HG03469 (cell line): ENCODE results near the gene GDF3.
"Not testable (repeated sequence)": the region's sequence is repeated elsewhere in the genome, so short reads cannot be mapped to it uniquely, and the experiment has no call there.

Experiments
- ATAC-seq: cut with Tn5 transposase; IDR thresholded peaks from one replicate; pipeline ENCODE4 v1.9.1; 2021; ENCODE audit warnings: mild to moderate bottlenecking, moderate library complexity, moderate number of reproducible peaks; ENCODE audit not compliant: unreplicated experiment

The GDF3 gene

DNA sequence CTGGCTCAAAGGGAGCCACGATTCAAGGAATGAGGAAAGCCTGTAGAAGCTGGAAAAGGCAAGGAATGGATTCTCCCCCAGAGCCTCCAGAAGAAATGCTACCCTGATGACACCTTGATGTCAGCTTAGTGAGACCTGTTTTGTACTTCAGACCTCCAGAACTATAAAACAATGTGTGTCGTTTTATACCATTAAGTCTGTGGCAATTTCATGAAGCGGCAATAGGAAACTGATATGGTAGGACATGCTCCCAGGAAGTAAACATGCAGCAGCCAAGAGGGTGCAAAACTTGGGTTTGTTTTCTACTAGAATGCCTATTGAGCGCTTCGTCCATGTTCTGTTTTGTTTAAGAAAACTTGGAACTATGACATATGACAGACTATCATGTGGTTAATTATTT is 27.4 kb downstream of the GDF3 start:
- ATAC-seq, result no peak

DNA sequence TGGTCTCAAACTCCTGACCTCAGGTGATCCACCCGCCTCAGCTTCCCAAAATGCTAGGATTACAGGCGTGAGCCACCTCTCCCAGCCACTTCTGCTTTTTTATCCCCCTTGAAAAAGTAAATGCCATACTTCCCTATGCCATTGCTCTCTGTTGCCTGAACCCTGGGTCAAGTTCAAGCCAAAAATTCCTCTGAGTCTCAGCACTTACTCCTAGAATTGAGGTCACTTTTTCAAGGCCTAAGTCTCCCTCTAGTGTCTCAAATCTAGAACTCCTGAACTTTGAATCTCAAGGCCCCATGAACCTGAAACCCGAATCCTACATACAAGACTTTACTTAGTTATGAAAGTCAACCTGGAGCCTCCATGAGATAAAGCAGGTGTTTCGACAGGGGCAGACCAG is 28.4 kb downstream of the GDF3 start:
- ATAC-seq, result no peak

DNA sequence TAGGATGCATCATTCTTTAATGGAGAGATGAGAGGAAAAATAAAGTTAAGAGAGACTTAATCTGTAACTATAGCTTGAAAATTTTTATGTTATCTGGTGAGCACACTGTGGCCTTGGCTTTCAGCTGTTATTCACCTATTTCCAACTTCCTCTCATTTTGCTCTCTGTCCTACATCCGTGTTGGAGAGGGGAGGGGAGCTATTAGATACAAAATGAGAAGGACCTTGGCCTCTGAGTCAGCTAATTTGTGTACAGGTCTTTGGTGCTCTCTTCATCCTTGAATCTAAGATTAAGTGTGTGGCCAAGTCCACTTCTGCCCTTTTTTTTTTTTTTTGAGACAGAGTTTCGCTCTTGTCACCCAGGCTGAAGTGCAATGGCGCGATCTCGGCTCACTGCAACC is 29.0 kb downstream of the GDF3 start:
- no peak for ATAC-seq

DNA sequence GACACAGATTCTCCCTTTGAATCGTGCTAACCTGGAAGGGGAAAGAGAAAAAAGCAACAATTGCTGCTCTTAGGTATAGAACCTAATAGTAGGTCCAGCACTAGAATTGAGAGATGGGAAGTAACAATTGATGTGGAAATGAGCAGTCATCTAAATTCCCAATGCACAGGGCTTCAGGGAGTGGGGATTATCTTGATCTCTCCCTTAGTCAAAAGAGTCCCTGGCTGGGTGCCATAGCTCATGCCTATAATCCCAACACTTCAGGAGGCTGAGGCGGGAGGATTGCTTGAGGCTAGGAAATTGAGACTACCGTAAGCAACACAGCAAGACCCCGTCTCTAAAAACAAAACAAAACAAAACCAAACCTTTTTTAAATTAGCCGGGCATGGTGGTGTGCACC is 33.8 kb downstream of the GDF3 start:
- ATAC-seq, result no peak

DNA sequence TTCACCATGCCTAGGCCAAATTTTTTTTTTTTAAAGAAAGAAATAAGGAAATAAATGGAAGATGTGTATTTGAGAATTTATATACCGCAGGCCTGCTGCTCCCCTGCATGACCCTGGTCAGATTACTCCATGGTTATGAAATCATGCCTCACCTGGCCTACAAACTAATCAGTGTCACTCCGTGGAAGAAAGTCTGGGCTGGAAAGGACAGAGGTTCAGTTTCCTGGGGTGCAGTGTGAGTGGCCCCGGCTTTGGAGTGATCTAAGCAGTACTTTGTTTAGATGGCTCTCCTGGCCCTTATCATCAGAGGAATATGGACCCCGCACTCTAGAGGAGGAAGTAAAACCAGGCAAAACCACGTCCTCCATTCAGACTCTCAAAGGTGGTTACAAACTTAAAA is 39.5 kb downstream of the GDF3 start:
- no peak for ATAC-seq

DNA sequence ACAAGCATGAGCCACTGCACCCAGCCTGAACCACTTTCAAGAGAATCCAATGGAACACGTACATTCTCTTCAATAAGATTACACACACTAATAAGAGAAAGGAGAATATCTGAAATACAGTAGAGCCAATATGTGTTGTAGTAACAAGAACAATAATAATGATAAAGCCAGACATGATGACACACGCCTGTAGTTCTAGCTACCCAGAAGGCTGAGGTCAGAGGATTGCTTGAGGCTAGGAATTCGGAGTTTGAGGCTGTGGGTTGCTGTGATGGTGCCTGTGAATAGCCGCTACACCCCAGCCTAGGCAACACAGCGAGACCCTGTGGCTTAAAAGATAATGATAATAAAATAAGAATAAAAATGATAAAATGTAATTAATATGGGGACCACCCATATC is 45.5 kb downstream of the GDF3 start:
- ATAC-seq, result no peak

DNA sequence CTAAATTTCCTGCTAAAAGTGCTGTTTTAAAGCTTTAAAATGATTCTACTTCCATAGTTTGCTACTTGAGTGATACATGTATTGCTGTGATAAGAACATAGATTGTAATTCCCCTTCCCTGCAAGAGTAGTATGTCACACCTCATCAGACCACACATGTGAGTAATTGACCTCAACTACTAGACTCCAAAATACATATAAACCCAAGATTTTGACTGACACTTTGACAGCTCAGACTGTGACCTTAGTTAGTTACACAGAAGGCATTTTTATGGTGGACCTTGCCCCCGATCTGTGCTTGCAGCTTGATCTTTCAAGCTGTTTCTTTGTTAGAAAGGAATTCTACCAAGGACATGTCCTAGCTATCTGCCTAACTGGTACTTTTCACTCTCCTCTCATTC is 48.5 kb downstream of the GDF3 start:
- no peak for ATAC-seq

DNA sequence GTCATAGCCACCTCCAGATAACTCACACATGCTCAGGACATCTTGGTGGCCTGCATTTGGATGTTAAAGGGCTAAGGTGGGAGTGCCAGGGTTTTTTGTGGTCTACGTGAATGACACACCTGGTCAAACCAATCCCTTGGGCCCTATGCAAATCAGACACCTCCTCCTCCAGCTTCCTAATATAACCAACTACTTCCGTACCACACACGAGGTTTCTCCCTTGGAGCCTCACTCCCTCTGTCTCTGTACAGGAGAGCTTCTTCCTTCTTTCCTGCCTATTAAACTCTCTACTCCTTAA is 49.4 kb downstream of the GDF3 start:
- ATAC-seq, result no peak

DNA sequence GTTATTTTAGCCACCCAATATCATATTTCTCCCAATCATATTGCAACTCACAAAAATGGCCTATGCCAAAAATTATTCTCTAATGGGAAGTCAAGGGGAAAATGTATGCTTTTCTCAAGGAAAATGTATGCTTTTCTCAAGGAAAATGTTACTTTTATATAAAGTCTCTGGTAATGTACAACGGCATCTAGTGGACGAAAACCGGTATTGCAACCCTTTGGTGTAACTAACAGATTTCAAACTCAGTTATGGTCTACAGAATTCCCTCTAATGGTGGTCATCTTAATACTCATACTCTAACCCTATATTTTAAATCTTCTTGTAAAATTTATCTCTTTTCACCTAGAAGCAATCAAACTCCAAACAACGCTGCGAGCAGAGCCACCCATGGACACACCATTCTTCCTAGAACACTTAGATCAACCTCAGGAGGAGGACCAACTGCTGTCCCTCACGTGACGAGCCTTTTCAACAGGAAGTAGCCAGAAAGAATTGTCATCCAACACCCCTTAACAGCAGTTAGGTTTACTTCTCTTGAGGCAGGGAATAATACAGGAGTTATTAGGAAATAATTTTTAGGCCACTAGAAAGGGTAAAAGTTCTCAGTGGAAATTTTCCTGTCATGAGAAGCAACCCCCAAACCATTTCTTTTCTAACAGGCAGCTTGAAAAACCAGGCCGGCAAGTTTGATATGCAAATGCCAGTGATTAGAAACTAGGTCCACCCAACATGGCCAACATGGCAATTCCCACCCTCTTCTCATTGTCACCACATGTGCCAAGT is 50.0 kb downstream of the GDF3 start:
- ATAC-seq, result no peak

DNA sequence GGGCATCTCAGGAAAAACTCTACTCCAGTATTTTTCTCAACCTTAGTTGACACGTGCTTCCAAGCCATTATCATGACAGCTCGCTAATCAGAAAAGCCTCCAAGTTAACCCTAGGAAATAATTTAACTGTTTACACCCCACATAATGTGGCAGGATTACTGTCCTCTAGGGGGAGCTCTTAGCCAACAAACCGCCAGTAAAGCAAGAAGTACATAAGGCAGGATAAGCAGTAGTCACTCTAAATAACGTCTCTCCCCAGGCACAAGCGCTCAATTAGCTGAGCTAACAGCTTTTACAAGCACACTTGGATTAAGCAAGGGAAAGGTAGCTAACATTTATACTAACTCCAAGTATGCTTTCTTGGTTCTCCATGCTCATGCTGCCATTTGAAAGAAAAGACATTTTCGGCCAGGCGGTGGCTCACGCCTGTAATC is 52.7 kb downstream of the GDF3 start:
- ATAC-seq, result no peak

DNA sequence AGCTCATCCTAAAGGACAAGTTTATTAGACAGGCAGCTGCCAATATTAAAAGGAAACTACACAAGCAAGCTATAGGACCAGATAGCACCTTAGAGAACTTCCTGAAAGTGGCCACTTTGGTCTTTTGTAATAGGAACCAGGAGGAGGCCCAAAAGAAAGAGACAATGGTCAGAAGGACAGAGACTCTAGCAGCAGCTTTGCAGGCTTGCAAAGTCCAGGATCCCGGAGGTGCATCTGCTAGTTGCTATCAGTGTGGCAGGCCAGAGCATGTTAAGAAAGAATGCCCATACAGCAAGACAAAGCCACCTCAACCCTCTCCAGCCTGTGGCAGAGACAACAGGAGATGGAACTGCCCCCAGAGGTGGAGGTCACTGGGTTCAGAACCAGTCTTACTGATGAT is 53.3 kb downstream of the GDF3 start:
- ATAC-seq, result no peak

DNA sequence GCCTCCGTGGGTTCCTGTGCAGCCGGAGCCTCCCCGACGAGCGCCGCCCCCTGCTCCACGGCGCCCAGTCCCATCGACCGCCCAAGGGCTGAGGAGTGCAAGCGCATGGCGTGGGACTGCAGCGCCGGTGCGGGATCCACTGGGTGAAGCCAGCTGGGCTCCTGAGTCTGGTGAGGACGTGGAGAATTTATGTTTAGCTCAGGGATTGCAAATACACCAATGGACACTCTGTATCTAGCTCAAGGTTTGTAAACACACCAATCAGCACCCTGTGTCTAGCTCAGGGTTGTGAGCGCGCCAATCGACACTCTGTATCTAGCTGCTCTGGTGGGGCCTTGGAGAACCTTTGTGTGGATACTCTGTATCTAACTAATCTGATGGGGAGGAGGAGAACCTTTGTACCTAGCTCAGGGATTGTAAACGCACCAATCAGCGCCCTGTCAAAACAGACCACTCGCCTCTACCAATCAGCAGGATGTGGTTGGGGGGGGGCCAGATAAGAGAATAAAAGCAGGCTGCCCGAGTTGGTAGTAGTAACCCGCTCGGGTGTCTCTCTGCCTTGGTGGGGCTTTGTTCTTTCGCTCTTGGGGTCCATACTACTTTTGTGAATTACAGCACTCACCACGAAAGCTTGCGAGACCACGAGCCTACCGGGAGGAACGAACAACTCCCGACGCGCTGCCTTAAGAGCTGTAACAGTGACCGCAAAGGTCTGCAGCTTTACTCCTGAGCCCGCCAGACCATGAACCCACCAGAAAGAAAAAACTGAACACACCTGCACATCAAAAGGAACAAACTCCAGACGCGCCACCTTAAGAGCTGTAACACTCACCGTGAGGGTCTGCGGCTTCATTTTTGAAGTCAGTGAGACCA is 55.2 kb downstream of the GDF3 start:
- ATAC-seq, result not testable (repeated sequence)
